Naive thymus-derived CD4-positive, alpha-beta T cell (primary cell): ENCODE results near the gene HEATR5A. TPM values are rescaled to one million over a fixed set of nuclear protein-coding genes. Genes with fewer than 3 reads are reported as not detected.
A peak's percentile ranks its signal among the peaks of the same experiment; 100 is the strongest.
"Not testable (repeated sequence)": the region's sequence is repeated elsewhere in the genome, so short reads cannot be mapped to it uniquely, and the experiment has no call there.

Source experiments
- ATAC-seq: fragments of 150-1000 bp; cut with Tn5 transposase; 2 replicates; pipeline ENCODE4 v1.10.0; 2021; ENCODE audit warnings: mild to moderate bottlenecking, moderate library complexity
- CTCF ChIA-PET: fragments of 350-600 bp; sonication (Branson Sonifier 250); formaldehyde crosslinking; loops from one replicate; lab custom pipeline; 2021; ENCODE audit warnings: antibody characterized with exemption; lab: Charles Lee
- POLR2A ChIA-PET: fragments of 350-600 bp; sonication (Branson Sonifier 250); formaldehyde crosslinking; loops from one replicate; lab custom pipeline; 2021; ENCODE audit warnings: antibody characterized with exemption, inconsistent platforms; lab: Charles Lee
- DNase-seq, 9 donors: peaks; one replicate each; pipeline versions ENCODE4 v3.0.0 to v3.0.0-alpha.2; 2020 to 2022; ENCODE audit warnings: mixed read lengths in 1 of 9
- H3K27ac ChIP-seq: one replicate; pipeline ENCODE4 v1.7.0; 2013; ENCODE audit warnings: mild to moderate bottlenecking, low read depth, low read length, moderate library complexity
- H3K27me3 ChIP-seq, 2 donors: one replicate each; pipeline ENCODE4 v1.7.0; 2013; ENCODE audit warnings: low read length in 2 of 2, mild to moderate bottlenecking in 2 of 2, moderate library complexity in 2 of 2; ENCODE audit not compliant: control insufficient read depth in 2 of 2, insufficient read depth in 2 of 2
- H3K36me3 ChIP-seq, 3 experiments: 1 replicate in 2 of 3; 2 replicates in 1 of 3; pipeline ENCODE4 v1.7.0; 2013; ENCODE audit warnings: low read length in 3 of 3, mild to moderate bottlenecking in 3 of 3, moderate library complexity in 1 of 3; ENCODE audit not compliant: insufficient read depth in 3 of 3, control insufficient read depth in 2 of 3
- H3K4me1 ChIP-seq, 2 donors: one replicate each; pipeline ENCODE4 v1.7.0; 2013; ENCODE audit warnings: low read length in 2 of 2, mild to moderate bottlenecking in 2 of 2, moderate library complexity in 1 of 2; ENCODE audit not compliant: control insufficient read depth in 2 of 2, insufficient read depth in 2 of 2
- H3K4me3 ChIP-seq: 2 replicates; pipeline ENCODE4 v1.7.0; 2013; ENCODE audit warnings: mild to moderate bottlenecking, low read length
- H3K9me3 ChIP-seq, 3 experiments: 1 replicate in 2 of 3; 2 replicates in 1 of 3; pipeline ENCODE4 v1.7.0; 2013; ENCODE audit warnings: low read length in 3 of 3; ENCODE audit not compliant: control insufficient read depth in 2 of 3
- H3K27ac Mint-ChIP-seq, 9 donors: one replicate each; pipeline ENCODE4 v1.8.0; 2020 to 2022; ENCODE audit warnings: mixed read lengths in 9 of 9, mild to moderate bottlenecking in 8 of 9, moderate library complexity in 5 of 9, inconsistent platforms in 2 of 9
- H3K27me3 Mint-ChIP-seq, 5 donors: one replicate each; pipeline ENCODE4 v1.8.0; 2021 to 2022; ENCODE audit warnings: mixed read lengths in 5 of 5, mild to moderate bottlenecking in 1 of 5
- H3K36me3 Mint-ChIP-seq, 5 donors: one replicate each; pipeline ENCODE4 v1.8.0; 2020 to 2022; ENCODE audit warnings: mixed read lengths in 5 of 5, mild to moderate bottlenecking in 3 of 5, inconsistent platforms in 1 of 5
- H3K4me1 Mint-ChIP-seq, 7 donors: one replicate each; pipeline ENCODE4 v1.8.0; 2020 to 2022; ENCODE audit warnings: mixed read lengths in 7 of 7, mild to moderate bottlenecking in 3 of 7, inconsistent platforms in 1 of 7
- H3K4me3 Mint-ChIP-seq, 10 donors: one replicate each; pipeline ENCODE4 v1.8.0; 2020 to 2022; ENCODE audit warnings: mild to moderate bottlenecking in 10 of 10, mixed read lengths in 10 of 10, moderate library complexity in 6 of 10, inconsistent platforms in 2 of 10
- H3K9me3 Mint-ChIP-seq, 11 donors: one replicate each; pipeline ENCODE4 v1.8.0; 2020 to 2022; ENCODE audit warnings: mixed read lengths in 11 of 11, mild to moderate bottlenecking in 4 of 11, inconsistent platforms in 1 of 11, moderate library complexity in 1 of 11
- intact Hi-C, 2 donors: fragments of 100-400 bp; cut with micrococcal nuclease; formaldehyde crosslinking; loops; one replicate each; pipeline ENCODE4 v1.15.1; 2023
- polyA plus RNA-seq, 2 donors: library from polyadenylated mRNA; unstranded; fragments of 300-500 nt; fragmentation: Illumina TruSeq; gene quantifications; one replicate each; pipeline ENCODE4 v1.2.3, GENCODE V29; 2021
- total RNA-seq, 6 experiments: library from RNA in 5 of 6; stranded (reverse) in 5 of 6; gene quantifications; 1 replicate in 5 of 6; 2 replicates in 1 of 6; pipeline ENCODE4 v1.2.3 and lab custom pipeline; 2021 to 2026

Gene HEATR5A
- total and polyA plus RNA-seq, 7 experiments from 2014 or later, result 5.6 to 14.4 (median 12.7) TPM

- peaks cover 0 to 35% (median 7%) of the 10 kb centered on the region in 5 donors for H3K36me3 Mint-ChIP-seq
- no peak for DNase-seq
- intact Hi-C loops, result no loop called here
- no peaks in the 10 kb centered on the region for H3K27me3 Mint-ChIP-seq
- ChIA-PET POLR2A (no interaction called here), CTCF (no interaction called here)
- H3K9me3 Mint-ChIP-seq, result no peaks in the 10 kb centered on the region
- no peak overlapping the region for H3K4me3 Mint-ChIP-seq
- no peak overlapping the region for H3K4me3 ChIP-seq
- H3K27ac ChIP-seq, result no peak overlapping the region
- H3K4me1 ChIP-seq, result no peaks in the 10 kb centered on the region
- H3K4me1 Mint-ChIP-seq, result no peaks in the 10 kb centered on the region
- ATAC-seq, result no peak
- no peaks in the 10 kb centered on the region for H3K9me3 ChIP-seq
- no peak overlapping the region for H3K27ac Mint-ChIP-seq
- no peaks in the 10 kb centered on the region for H3K27me3 ChIP-seq
- H3K36me3 ChIP-seq, result no peaks in the 10 kb centered on the region
Measured at GRCh38 chr14:31320922-31321766, 99.2 kb downstream of the HEATR5A start.

- H3K4me3 ChIP-seq, result no peak overlapping the region
- peaks cover 0 to 40% (median 12%) of the 10 kb centered on the region in 5 donors for H3K36me3 Mint-ChIP-seq
- no peaks in the 10 kb centered on the region for H3K27me3 ChIP-seq
- intact Hi-C loops, result no loop called here
- H3K27ac Mint-ChIP-seq, result peak overlapping the region in 1 of 9 donors; percentile 10
- no peak for DNase-seq
- ChIA-PET CTCF (no interaction called here), POLR2A (interaction anchor here (0.6 kb wide), 1 partner anchor 9 kb away, joined by 3 read pairs; no protein-coding TSS in a partner anchor)
- H3K9me3 ChIP-seq, result no peaks in the 10 kb centered on the region
- no peaks in the 10 kb centered on the region for H3K9me3 Mint-ChIP-seq
- no peaks in the 10 kb centered on the region for H3K27me3 Mint-ChIP-seq
- no peak for ATAC-seq
- H3K4me1 ChIP-seq, result no peaks in the 10 kb centered on the region
- H3K27ac ChIP-seq, result no peak overlapping the region
- H3K36me3 ChIP-seq, result peaks cover 0 to 3% (median 0%) of the 10 kb centered on the region in 3 experiments
- H3K4me3 Mint-ChIP-seq, result no peak overlapping the region
- no peaks in the 10 kb centered on the region for H3K4me1 Mint-ChIP-seq
Measured at GRCh38 chr14:31320216-31320615, 100.1 kb downstream of the HEATR5A start.

- Mint-ChIP-seq H3K9me3 (no peaks in the 10 kb centered on the region), H3K4me1 (no peaks in the 10 kb centered on the region), H3K36me3 (peaks cover 0 to 45% (median 13%) of the 10 kb centered on the region in 5 donors), H3K27ac (no peak overlapping the region), H3K27me3 (no peaks in the 10 kb centered on the region), H3K4me3 (no peak overlapping the region)
- ChIA-PET POLR2A (interaction anchor here (0.6 kb wide), 1 partner anchor 9 kb away, joined by 3 read pairs; no protein-coding TSS in a partner anchor), CTCF (no interaction called here)
- Histone ChIP-seq H3K27me3 (no peaks in the 10 kb centered on the region), H3K4me1 (no peaks in the 10 kb centered on the region), H3K36me3 (peaks cover 0 to 4% (median 0%) of the 10 kb centered on the region in 3 experiments), H3K4me3 (no peak overlapping the region), H3K9me3 (no peaks in the 10 kb centered on the region), H3K27ac (no peak overlapping the region)
- intact Hi-C loops, result no loop called here
- ATAC-seq, result no peak
- DNase-seq, result no peak
Measured at GRCh38 chr14:31319701-31320100, 100.6 kb downstream of the HEATR5A start.

GRCh38 chr14:31312934-31313333 lies 107.4 kb downstream of the HEATR5A start:
- H3K27me3 Mint-ChIP-seq, result no peaks in the 10 kb centered on the region
- H3K27ac ChIP-seq, result no peak overlapping the region
- H3K4me1 ChIP-seq, result no peaks in the 10 kb centered on the region
- H3K4me3 Mint-ChIP-seq, result no peak overlapping the region
- peaks cover 0 to 11% (median 4%) of the 10 kb centered on the region in 7 donors for H3K4me1 Mint-ChIP-seq
- no peaks in the 10 kb centered on the region for H3K9me3 ChIP-seq
- H3K27ac Mint-ChIP-seq, result no peak overlapping the region
- intact Hi-C loops, result no loop called here
- DNase-seq (no peak), ATAC-seq (no peak)
- CTCF ChIA-PET, result no interaction called here
- peaks cover 0 to 11% (median 0%) of the 10 kb centered on the region in 3 experiments for H3K36me3 ChIP-seq
- no peaks in the 10 kb centered on the region for H3K27me3 ChIP-seq
- H3K9me3 Mint-ChIP-seq, result no peaks in the 10 kb centered on the region
- no peak overlapping the region for H3K4me3 ChIP-seq
- POLR2A ChIA-PET, result no interaction called here
- peaks cover 6 to 50% (median 23%) of the 10 kb centered on the region in 5 donors for H3K36me3 Mint-ChIP-seq

GRCh38 chr14:31312370-31312769 lies 108.0 kb downstream of the HEATR5A start:
- H3K27ac Mint-ChIP-seq, DNase-seq, H3K4me1 ChIP-seq, H3K4me3 Mint-ChIP-seq, H3K9me3 ChIP-seq, CTCF ChIA-PET, H3K27me3 Mint-ChIP-seq, H3K4me3 ChIP-seq, ATAC-seq, intact Hi-C loops, H3K27me3 ChIP-seq, POLR2A ChIA-PET, H3K9me3 Mint-ChIP-seq, H3K27ac ChIP-seq: not testable (repeated sequence)
- H3K4me1 Mint-ChIP-seq, result peaks cover 0 to 11% (median 4%) of the 10 kb centered on the region in 7 donors
- peaks cover 10 to 50% (median 27%) of the 10 kb centered on the region in 5 donors for H3K36me3 Mint-ChIP-seq
- peaks cover 0 to 11% (median 0%) of the 10 kb centered on the region in 3 experiments for H3K36me3 ChIP-seq

GRCh38 chr14:31307618-31308017 lies 112.7 kb downstream of the HEATR5A start:
- Histone ChIP-seq H3K4me3 (no peak overlapping the region), H3K9me3 (no peaks in the 10 kb centered on the region), H3K27me3 (no peaks in the 10 kb centered on the region), H3K36me3 (peaks cover 0 to 14% (median 0%) of the 10 kb centered on the region in 3 experiments), H3K4me1 (no peaks in the 10 kb centered on the region), H3K27ac (no peak overlapping the region)
- H3K36me3 Mint-ChIP-seq, result peaks cover 12 to 51% (median 35%) of the 10 kb centered on the region in 5 donors
- DNase-seq, result no peak
- no peak for ATAC-seq
- intact Hi-C loops, result loop anchor here in 1 of 2 donors (5.0 kb wide), 1 partner anchor 100 kb away; the partner anchor contains the start of gene HECTD1
- no peaks in the 10 kb centered on the region for H3K27me3 Mint-ChIP-seq
- POLR2A ChIA-PET, result no interaction called here
- H3K4me3 Mint-ChIP-seq, result no peak overlapping the region
- peaks cover 0 to 6% (median under 1%) of the 10 kb centered on the region in 7 donors for H3K4me1 Mint-ChIP-seq
- CTCF ChIA-PET, result no interaction called here
- no peaks in the 10 kb centered on the region for H3K9me3 Mint-ChIP-seq
- no peak overlapping the region for H3K27ac Mint-ChIP-seq
